HK-2 (cell line): Measurements from ENCODE around the gene AGPAT2.

ENCODE experiments used
- DNase-seq: peaks from one replicate; pipeline ENCODE4 v3.0.0-alpha.2; 2018; ENCODE audit not compliant: unreplicated experiment

Gene AGPAT2

GRCh38 chr9:136687721-136688223, 515 bp upstream of the AGPAT2 start:
- no peak for DNase-seq

GRCh38 chr9:136686534-136686793, 793 bp downstream of the AGPAT2 start:
- DNase-seq, result no peak

- peak; percentile 37 for DNase-seq
Measured at GRCh38 chr9:136685790-136686533, 1.3 kb downstream of the AGPAT2 start.

GRCh38 chr9:136685216-136685615, 2.0 kb downstream of the AGPAT2 start:
- no peak for DNase-seq

- no peak for DNase-seq
Measured at GRCh38 chr9:136684799-136685198, 2.5 kb downstream of the AGPAT2 start.

GRCh38 chr9:136684339-136684738, 2.9 kb downstream of the AGPAT2 start:
- DNase-seq, result no peak

- DNase-seq, result no peak
Measured at GRCh38 chr9:136683755-136684154, 3.5 kb downstream of the AGPAT2 start.

GRCh38 chr9:136683173-136683745, 4.0 kb downstream of the AGPAT2 start:
- DNase-seq, result no peak

- no peak for DNase-seq
Measured at GRCh38 chr9:136682710-136683109, 4.5 kb downstream of the AGPAT2 start.

GRCh38 chr9:136681945-136682699, 5.1 kb downstream of the AGPAT2 start:
- no peak for DNase-seq

GRCh38 chr9:136681029-136681428, 6.2 kb downstream of the AGPAT2 start:
- no peak for DNase-seq

- DNase-seq, result no peak
Measured at GRCh38 chr9:136679431-136679941, 7.8 kb downstream of the AGPAT2 start.

GRCh38 chr9:136678624-136679023, 8.6 kb downstream of the AGPAT2 start:
- no peak for DNase-seq

GRCh38 chr9:136678034-136678433, 9.2 kb downstream of the AGPAT2 start:
- no peak for DNase-seq

GRCh38 chr9:136676920-136677686, 10.2 kb downstream of the AGPAT2 start:
- no peak for DNase-seq

- no peak for DNase-seq
Measured at GRCh38 chr9:136676297-136676794, 10.9 kb downstream of the AGPAT2 start.

GRCh38 chr9:136675477-136676296, 11.6 kb downstream of the AGPAT2 start:
- DNase-seq, result no peak

- DNase-seq, result peak; percentile 56
Measured at GRCh38 chr9:136674786-136675349, 12.4 kb downstream of the AGPAT2 start.

- no peak for DNase-seq
Measured at GRCh38 chr9:136673975-136674785, 13.1 kb downstream of the AGPAT2 start.
